Left colon (tissue), 2 donors: Measurements from ENCODE around the gene KRTAP24-1. TPM values are rescaled to one million over a fixed set of nuclear protein-coding genes. Genes with fewer than 3 reads are reported as not detected.

Source experiments
- ATAC-seq: fragments of 200-7000 bp; cut with Tn5 transposase; one replicate; pipeline ENCODE4 v1.9.1; 2020; ENCODE audit warnings: mild to moderate bottlenecking, moderate library complexity
- DNase-seq, 2 donors: peaks; one replicate each; pipeline ENCODE4 v3.0.0-alpha.2; 2020
- intact Hi-C, 2 donors: fragments of 100-400 bp; cut with DNase I in 1 of 2; cut with micrococcal nuclease in 1 of 2; formaldehyde crosslinking; loops; one replicate each; pipeline versions ENCODE4 v1.11.2 to v1.14.0; 2022; cut with DNase I, micrococcal nuclease
- total RNA-seq, 2 donors: library from RNA; stranded (reverse); fragmentation: NEBNext Ultra II Directional; extraction: Animal tissue kit (Norgen Biotek cat#: 25700); gene quantifications; one replicate each; pipeline ENCODE4 v1.2.1, GENCODE V29; 2021
- donor health status: DM: no; HTN: no; CAD: no.
- donor health status: DM: yes; HTN: yes; CAD: no.

Gene KRTAP24-1
- total RNA-seq, 2 donors from 2014 or later, result not detected

GRCh38 chr21:30243691-30244090 lies 39.1 kb downstream of the KRTAP24-1 start:
- ATAC-seq (no peak), DNase-seq (no peak)
- intact Hi-C loops, result no loop called here

GRCh38 chr21:30240661-30241060 lies 42.1 kb downstream of the KRTAP24-1 start:
- DNase-seq (no peak), ATAC-seq (no peak)
- intact Hi-C loops, result no loop called here

DNA sequence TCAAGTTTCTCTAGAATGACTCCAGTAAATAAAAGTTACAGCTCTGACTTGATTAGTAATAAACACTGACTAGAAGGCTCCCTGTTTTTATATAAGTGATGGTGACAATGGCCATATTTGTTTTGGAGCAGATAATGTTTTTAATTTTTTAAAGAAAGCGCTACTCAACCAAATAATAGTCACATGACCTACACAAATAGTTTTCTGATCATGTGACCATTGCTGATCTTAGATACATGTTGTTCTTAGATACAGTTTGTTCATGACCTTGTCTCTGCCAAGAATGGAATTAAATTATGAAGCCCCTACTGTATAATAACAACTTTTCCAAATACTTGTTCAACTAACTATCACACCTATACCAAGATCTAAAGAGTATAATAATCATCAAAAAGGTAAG lies 44.6 kb downstream of the KRTAP24-1 start:
- DNase-seq (no peak), ATAC-seq (no peak)
- intact Hi-C loops, result no loop called here

DNA sequence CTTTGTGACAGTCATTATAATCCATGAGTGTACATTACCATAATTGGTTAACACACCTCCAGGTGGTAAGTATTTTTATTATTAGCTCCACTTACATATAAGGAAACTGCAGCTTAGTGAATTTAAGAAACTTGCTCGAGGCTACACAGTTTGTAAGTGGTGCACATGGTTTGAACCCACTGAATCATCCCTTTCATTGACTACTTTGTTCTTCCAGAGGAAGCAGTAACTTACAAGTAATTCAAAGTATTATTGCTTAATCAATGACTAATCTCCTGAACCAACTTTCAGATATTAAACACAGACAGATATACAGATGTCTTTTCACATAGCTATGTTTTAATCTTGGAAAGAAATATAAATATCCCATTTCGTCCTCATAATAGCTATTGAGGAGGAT lies 48.1 kb downstream of the KRTAP24-1 start:
- intact Hi-C loops, result no loop called here
- no peak for ATAC-seq

DNA sequence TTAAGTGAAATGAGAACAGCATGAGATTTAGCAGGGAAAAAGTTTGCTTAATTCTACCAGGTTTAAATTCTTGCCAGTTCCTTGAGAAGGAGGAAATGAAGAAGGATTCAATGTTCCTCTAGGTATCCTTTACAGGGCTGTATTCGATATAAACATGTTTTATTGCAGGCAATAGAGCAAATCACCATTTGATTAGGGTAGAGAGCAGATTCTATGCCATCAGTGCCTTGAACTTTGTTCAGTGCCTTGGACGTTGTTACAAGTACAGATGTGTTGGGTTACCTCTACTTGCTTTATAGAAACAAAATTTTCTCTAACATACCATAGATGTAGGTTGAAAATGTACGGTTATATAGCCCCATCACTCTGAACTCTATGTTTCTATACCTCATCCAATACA lies 48.7 kb downstream of the KRTAP24-1 start:
- peak; percentile 98 for ATAC-seq
- DNase-seq, result peak in 1 of 2 donors; percentile 34
- intact Hi-C loops, result no loop called here

More for the DNA sequence above, 48.1 kb downstream of the KRTAP24-1 start:
- no peak for DNase-seq

DNA sequence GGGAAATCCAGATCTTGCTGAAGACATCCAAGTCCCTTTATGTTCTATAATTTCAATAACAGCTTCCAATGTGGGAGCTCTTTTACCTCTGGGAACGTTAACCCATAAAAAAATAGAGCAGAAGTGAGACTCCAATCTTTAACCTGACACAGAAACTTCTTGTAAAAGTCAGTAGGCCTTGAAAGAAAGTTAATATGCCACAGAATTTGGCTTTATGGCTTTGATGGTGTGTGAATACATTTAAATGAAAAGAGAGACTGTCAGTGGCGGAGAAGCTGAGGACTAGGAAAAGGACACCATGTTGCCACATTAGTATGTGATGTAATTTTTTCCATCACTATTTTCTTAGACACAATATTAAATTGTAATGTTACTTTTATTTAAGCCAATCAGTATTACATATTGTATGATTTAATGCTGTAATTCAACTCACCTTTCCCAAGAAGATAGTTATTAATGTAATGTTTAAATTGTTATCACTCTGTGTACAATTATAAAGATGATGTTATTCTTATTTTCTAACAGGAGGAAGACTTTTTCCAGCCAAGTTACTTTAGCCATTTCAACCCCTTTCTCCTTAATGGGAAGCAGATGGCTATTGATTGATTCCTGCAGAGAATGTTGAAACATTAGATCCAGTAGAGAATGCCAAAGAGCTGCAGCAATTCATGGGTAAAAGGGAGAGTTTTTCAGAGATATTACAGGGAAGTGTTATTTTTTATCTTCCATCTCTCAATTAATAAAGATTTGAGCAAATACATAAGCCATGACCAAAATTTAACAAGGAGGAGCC lies 49.3 kb downstream of the KRTAP24-1 start:
- intact Hi-C loops, result no loop called here
- DNase-seq, result no peak
- peak; percentile 77 for ATAC-seq

DNA sequence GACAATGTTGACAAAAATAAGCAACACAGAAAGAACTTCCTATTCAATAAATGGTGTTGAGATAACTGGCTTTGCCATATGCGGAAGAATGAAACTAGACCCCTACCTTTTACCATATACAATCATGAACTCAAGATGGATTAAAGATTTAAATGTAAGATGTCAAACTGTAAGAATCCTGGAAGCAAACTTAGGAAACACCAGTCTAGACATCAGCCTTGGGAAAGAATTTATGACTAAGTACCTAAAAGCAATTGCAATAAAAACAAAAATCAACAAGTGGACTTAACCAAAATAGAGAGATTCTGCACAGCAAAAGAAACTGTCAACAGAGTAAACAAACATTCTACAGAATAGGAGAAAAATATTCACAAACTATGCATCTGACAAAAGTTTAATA lies 50.7 kb downstream of the KRTAP24-1 start:
- intact Hi-C loops, result no loop called here
- DNase-seq (no peak), ATAC-seq (no peak)

Other genes with a start within 250 kb of the KRTAP24-1 start
- not detected for gene CLDN17, start 116.1 kb downstream of the KRTAP24-1 start, total RNA-seq
- 10 to 100 TPM; 65.7 to 89.0 TPM for gene CLDN8, start 66.9 kb downstream of the KRTAP24-1 start, total RNA-seq
- not detected for gene KRTAP25-1, start 6.6 kb upstream of the KRTAP24-1 start, total RNA-seq
- not detected for gene KRTAP26-1, start 37.4 kb upstream of the KRTAP24-1 start, total RNA-seq
- gene KRTAP27-1, start 54.7 kb upstream of the KRTAP24-1 start, total RNA-seq, result not detected
- gene KRTAP23-1, start 65.7 kb upstream of the KRTAP24-1 start, total RNA-seq, result not detected
- gene KRTAP13-2, start 89.3 kb upstream of the KRTAP24-1 start, total RNA-seq, result 1 to 10 TPM; 1.9 to 10.0 TPM
- gene KRTAP13-1, start 113.1 kb upstream of the KRTAP24-1 start, total RNA-seq, result not detected
- not detected for gene KRTAP13-3, start 143.0 kb upstream of the KRTAP24-1 start, total RNA-seq
- not detected for gene KRTAP13-4, start 147.3 kb upstream of the KRTAP24-1 start, total RNA-seq
- gene KRTAP15-1, start 157.3 kb upstream of the KRTAP24-1 start, total RNA-seq, result not detected
- not detected for gene KRTAP19-1, start 197.4 kb upstream of the KRTAP24-1 start, total RNA-seq
- not detected for gene KRTAP19-2, start 204.5 kb upstream of the KRTAP24-1 start, total RNA-seq
- not detected for gene KRTAP19-3, start 209.1 kb upstream of the KRTAP24-1 start, total RNA-seq
- gene KRTAP19-4, start 214.2 kb upstream of the KRTAP24-1 start, total RNA-seq, result not detected
- gene KRTAP19-5, start 219.2 kb upstream of the KRTAP24-1 start, total RNA-seq, result not detected